ENCODE measurements around the gene GRAMD1C. TPM values are rescaled to one million over a fixed set of nuclear protein-coding genes. Genes with fewer than 3 reads are reported as not detected.

The GRAMD1C gene
- polyA plus RNA-seq, 3 donors, result 0.13 to 0.29 (median 0.27) TPM

GRCh38 chr3:113802795-113803455 is 35.7 kb upstream of the GRAMD1C start:
- Mint-ChIP-seq H3K27me3 (ENCODE audit: low read depth in 3 of 3) (no peaks in the 10 kb centered on the region), H3K4me1 (no peaks in the 10 kb centered on the region)

GRCh38 chr3:113804661-113805060 is 33.9 kb upstream of the GRAMD1C start:
- Histone ChIP-seq H2AFZ (ENCODE audit: insufficient read depth, low read depth, low read length, poor library complexity, severe bottlenecking) (no peak overlapping the region), H3K4me3 (replicated peaks in 1 of 3; ENCODE audit: low read depth in 2 of 3, low read length in 3 of 3) (no peak overlapping the region), H3K9me3 (replicated peaks in 1 of 2; ENCODE audit: control insufficient read depth in 1 of 2, insufficient read depth in 1 of 2, low read length in 2 of 2) (no peaks in the 10 kb centered on the region), H3K9ac (ENCODE audit: insufficient read depth, low read length, poor library complexity, severe bottlenecking) (no peak overlapping the region), H3K4me2 (replicated peaks; ENCODE audit: extremely low read depth, low read length, poor library complexity, severe bottlenecking) (no peak overlapping the region), H3K27me3 (ENCODE audit: control insufficient read depth in 2 of 2, insufficient read depth in 2 of 2, low read length in 2 of 2) (no peaks in the 10 kb centered on the region), H3K4me1 (ENCODE audit: control insufficient read depth in 1 of 2, insufficient read depth in 2 of 2, low read length in 2 of 2) (no peaks in the 10 kb centered on the region), H3K79me2 (ENCODE audit: insufficient read depth, low read length) (no peaks in the 10 kb centered on the region), H4K20me1 (ENCODE audit: insufficient read depth, low read length) (peaks cover 18% of the 10 kb centered on the region), H3K27ac (ENCODE audit: low read depth in 1 of 2, low read length in 2 of 2) (no peak overlapping the region), H3K36me3 (replicated peaks in 1 of 2; ENCODE audit: control insufficient read depth in 1 of 2, insufficient read depth in 2 of 2, low read length in 2 of 2) (peaks cover 93 to 99% of the 10 kb centered on the region in 2 donors)
- Mint-ChIP-seq H3K36me3 (peaks cover 76 to 94% of the 10 kb centered on the region in 2 donors), H3K4me1 (no peaks in the 10 kb centered on the region), H3K4me3 (no peak overlapping the region), H3K27me3 (ENCODE audit: low read depth in 3 of 3) (no peaks in the 10 kb centered on the region), H3K9me3 (no peaks in the 10 kb centered on the region), H3K27ac (no peak overlapping the region)
- no CpG with 5 or more reads among the region's 4 CpGs for WGBS (ENCODE audit: insufficient coverage)
- intact Hi-C loops (cut with micrococcal nuclease), result no loop called here
- no peak for TF ChIP-seq CTCF (IDR thresholded peaks at IDR 0.05)
- no peak for DNase-seq

More at GRCh38 chr3:113802795-113803455, 35.7 kb upstream of the GRAMD1C start:
- Histone ChIP-seq H3K4me1 (ENCODE audit: control insufficient read depth in 1 of 2, insufficient read depth in 2 of 2, low read length in 2 of 2) (no peaks in the 10 kb centered on the region), H3K9ac (ENCODE audit: insufficient read depth, low read length, poor library complexity, severe bottlenecking) (no peak overlapping the region), H4K20me1 (ENCODE audit: insufficient read depth, low read length) (peaks cover 18% of the 10 kb centered on the region), H3K36me3 (replicated peaks in 1 of 2; ENCODE audit: control insufficient read depth in 1 of 2, insufficient read depth in 2 of 2, low read length in 2 of 2) (peaks cover 95 to 99% of the 10 kb centered on the region in 2 donors), H3K4me3 (replicated peaks in 1 of 3; ENCODE audit: low read depth in 2 of 3, low read length in 3 of 3) (no peak overlapping the region), H3K79me2 (ENCODE audit: insufficient read depth, low read length) (no peaks in the 10 kb centered on the region), H2AFZ (ENCODE audit: insufficient read depth, low read depth, low read length, poor library complexity, severe bottlenecking) (no peak overlapping the region), H3K27me3 (ENCODE audit: control insufficient read depth in 2 of 2, insufficient read depth in 2 of 2, low read length in 2 of 2) (no peaks in the 10 kb centered on the region), H3K27ac (ENCODE audit: low read depth in 1 of 2, low read length in 2 of 2) (peak overlapping the region in 1 of 2 donors; percentile 27), H3K4me2 (replicated peaks; ENCODE audit: extremely low read depth, low read length, poor library complexity, severe bottlenecking) (no peak overlapping the region), H3K9me3 (replicated peaks in 1 of 2; ENCODE audit: control insufficient read depth in 1 of 2, insufficient read depth in 1 of 2, low read length in 2 of 2) (no peaks in the 10 kb centered on the region)
- Mint-ChIP-seq H3K27ac (peak overlapping the region in 4 of 7 donors; percentile 19 to 53 (median 28)), H3K36me3 (peaks cover 75 to 92% of the 10 kb centered on the region in 2 donors), H3K9me3 (no peaks in the 10 kb centered on the region), H3K4me3 (no peak overlapping the region)
- TF ChIP-seq CTCF (IDR thresholded peaks at IDR 0.05), result no peak
- WGBS (ENCODE audit: insufficient coverage), result no CpG with 5 or more reads among the region's 3 CpGs
- intact Hi-C loops (cut with micrococcal nuclease), result no loop called here
- no peak for DNase-seq
